Measurements from ENCODE around the gene TINCR.

GRCh38 chr19:5559804-5560133 is 8.0 kb downstream of the TINCR start:
- no peak for TF ChIP-seq POLR2A (IDR thresholded peaks at IDR 0.05; ENCODE audit: low read depth, low read length)
- TF ChIP-seq POLR2AphosphoS5 (IDR thresholded peaks at IDR 0.05; ENCODE audit: low read depth, low read length) = no peak

Measured in GM12892 (cell line).